NCI-H128 (cell line): ENCODE results near the gene DLG4.

ENCODE experiments used
- DNase-seq: peaks from one replicate; lab custom pipeline; 2025; ENCODE audit not compliant: unreplicated experiment; lab: John Stamatoyannopoulos, UW

Gene DLG4

DNA sequence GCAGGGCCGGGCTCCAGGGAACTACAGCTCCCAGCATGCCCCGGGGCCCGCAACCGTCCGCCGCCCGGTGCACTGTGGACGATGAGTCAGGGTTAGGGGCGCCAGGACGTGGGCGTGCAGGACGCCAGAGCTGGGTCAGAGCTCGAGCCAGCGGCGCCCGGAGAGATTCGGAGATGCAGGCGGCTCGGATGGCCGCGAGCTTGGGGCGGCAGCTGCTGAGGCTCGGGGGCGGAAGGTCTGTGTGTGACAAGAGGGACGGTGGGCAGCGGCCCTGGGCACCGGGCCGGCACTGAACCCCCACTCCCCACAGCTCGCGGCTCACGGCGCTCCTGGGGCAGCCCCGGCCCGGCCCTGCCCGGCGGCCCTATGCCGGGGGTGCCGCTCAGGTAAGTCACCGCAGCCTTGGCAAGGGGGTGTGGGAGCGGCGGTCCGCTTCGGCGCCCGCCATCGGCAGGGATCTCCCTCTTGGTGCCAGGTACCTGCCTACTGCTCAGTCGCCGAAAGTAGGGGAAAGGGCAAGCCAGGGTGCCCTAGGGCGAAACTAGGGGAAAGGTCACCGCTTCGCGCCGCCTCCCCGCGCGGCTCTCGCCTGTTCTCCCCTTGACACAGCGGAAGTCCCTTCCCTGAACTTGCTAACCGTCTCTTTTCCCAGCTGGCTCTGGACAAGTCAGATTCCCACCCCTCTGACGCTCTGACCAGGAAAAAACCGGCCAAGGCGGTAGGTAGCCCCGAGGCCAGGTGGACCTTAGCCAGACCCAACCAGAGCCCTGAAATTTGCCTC is at the start of gene DLG4, which contains the start of gene ACADVL:
DLG4 (minus strand) TSS at position 25 of the 781 bp plus-strand sequence.
ACADVL (plus strand) TSS at position 127 of the 781 bp plus-strand sequence; CDS start at position 174, 47 bp downstream.
- DNase-seq = peak; percentile 17

DNA sequence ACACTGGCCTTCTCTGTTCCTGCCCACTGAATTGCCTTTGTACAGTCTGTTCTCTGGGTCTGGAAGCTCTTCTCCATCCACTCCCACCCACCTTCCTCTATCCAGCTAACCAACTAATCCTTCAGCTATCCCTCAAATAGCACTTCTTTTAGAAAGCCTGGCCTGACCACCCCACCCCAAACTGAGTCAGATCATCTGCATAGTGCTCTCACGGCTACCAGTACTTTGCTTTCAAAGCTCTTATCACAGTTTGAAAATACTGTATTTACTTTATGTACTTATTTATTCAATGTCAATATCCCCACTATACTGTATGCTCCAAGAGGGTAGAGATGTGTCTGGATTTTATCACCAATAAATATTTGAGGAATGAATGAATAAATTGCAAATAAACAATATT is 47.1 kb upstream of the DLG4 start:
- no peak for DNase-seq

GRCh38 chr17:7263801-7264078 is 44.1 kb upstream of the DLG4 start:
- DNase-seq = no peak

- no peak for DNase-seq
Measured at GRCh38 chr17:7262935-7263800, 43.5 kb upstream of the DLG4 start.

DNA sequence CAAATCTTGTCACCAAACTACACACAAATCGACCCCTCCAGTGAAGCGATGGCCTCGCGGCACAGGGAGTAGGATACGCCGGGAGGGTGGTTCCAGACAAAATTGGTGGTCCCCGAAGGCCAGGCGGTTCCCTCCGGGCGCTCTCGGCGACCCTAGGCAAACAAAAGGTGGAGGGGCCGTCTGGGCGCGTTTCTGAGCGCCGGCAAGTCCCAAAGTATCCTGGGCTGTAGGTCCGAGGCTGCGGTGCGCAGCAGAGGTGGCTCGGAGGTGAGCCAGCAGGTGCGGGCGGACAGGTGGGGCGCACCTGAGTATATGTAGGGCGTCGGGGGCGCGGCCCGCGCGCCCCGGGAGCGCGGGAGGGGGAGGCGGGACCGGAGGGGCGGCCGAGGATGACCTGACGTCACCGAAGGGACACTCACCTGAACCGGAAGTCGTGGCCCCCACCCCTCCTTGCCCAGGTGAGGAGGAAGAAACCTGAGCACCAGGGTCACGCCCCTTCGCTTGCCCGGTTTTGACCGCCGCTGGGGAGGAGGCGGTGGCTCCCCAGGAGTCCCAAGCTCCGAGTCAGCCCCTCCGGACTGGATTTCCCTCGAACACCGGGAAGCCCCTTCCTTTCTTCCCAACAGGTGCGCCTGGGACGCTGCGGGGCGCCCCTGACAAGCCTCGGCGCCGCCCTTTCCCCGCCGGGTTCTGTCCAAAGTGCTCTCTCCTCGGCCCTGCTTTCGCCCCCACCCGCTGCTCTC is 42.7 kb upstream of the DLG4 start, which contains the start of gene CLDN7:
CLDN7 (minus strand) TSS at position 287 of the 743 bp plus-strand sequence. CDS start 435 bp downstream, outside the sequence.
- DNase-seq = peak; percentile 56

- no peak for DNase-seq
Measured at GRCh38 chr17:7261379-7262191, 41.9 kb upstream of the DLG4 start.

- DNase-seq = no peak
Measured at GRCh38 chr17:7260651-7261378, 41.2 kb upstream of the DLG4 start.

GRCh38 chr17:7260151-7260550 is 40.5 kb upstream of the DLG4 start:
- no peak for DNase-seq

GRCh38 chr17:7259555-7259889 is 39.9 kb upstream of the DLG4 start:
- no peak for DNase-seq

DNA sequence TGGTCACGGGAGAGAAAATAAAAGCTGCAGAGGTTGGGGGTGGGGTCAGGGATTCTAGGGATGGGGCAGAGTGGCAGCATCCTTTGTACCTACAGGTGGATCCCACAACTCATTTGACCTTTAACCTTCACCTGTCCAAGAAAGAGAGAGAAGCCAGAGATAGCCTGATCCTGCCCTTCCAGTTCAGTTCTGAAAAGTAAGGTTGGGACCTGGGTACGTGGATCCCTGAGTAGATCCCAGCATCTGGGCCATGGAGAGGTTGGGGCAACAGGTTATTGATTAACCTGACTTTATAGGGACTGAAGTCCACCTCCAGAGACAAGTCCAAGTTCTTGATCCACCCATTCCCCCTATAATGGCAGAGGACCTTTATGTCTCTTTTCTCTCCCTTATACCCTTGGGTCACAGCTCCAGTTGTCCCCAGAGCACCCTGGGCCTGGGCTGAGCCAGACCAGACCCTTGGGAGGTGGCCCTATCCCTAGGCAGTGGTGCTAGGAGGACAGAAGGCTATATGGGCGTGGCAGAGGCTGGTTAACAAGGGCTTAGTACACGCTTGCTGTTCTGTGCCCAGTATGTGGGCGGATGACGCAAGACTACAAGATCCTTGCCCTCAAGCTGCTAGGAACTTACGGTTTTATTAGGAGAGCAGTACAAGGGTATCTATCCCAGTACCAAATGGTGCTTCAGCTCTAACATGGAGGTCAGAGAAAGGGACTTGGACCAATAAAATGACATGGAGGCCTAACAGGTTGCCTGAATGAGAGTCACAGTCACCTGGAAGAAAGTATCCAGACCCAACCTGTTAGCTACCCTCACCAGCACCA is 39.3 kb upstream of the DLG4 start:
- no peak for DNase-seq

DNA sequence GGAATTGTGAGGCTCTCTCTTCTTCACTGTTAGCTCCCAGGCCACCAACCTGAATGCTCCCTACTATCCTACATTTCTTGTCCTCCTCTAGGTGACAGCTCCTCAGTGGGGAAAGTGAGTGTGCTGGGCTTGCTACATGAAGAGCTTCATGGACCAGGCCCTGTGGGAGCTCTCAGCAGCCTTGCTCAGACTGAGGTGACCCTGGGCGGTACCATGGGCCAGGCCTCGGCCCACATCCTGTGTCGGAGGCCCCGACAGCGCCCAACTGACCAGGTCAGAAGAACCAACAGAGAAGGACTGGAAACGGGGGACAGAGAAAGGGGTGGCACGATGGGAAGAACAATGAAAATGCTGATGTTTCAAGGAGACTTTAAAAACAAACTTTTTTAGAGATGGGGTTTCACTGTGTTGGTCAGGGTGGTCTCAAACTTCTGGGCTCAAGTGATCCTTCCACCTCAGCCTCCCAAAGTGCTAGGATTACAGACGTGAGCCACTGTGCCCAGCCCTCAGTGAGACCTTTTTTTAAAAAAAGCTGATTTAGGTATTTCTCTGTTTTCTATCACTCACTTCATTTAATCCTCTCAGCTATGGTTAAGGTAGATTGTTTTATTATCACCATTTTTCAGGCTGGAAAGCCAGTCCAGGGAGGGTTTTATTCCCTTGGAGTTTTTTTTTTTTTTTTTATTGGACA is 37.3 kb upstream of the DLG4 start:
- no peak for DNase-seq

DNA sequence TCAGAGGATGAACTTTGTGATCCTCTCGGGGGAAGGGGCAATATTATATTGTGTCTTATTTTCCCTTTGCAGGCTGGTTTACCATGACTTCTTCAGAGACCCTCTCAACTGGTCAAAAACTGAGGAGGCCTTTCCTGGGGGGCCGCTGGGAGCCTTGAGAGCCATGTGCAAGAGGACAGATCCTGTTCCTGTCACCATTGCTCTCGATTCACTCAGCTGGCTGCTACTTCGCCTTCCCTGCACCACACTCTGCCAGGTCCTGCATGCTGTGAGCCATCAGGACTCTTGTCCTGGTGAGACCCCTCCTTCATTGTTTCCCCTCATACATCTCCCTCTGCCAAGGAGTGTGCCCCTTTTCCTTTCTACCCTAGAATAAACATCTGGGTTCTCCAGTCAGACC is 34.9 kb upstream of the DLG4 start:
- no peak for DNase-seq

- no peak for DNase-seq
Measured at GRCh38 chr17:7253082-7253481, 33.4 kb upstream of the DLG4 start.

- DNase-seq = peak; percentile 87
Measured at GRCh38 chr17:7252176-7253043, 32.8 kb upstream of the DLG4 start, which contains the start of gene ELP5. TSS of gene ELP5 (plus strand) at chr17:7252215. CDS start at chr17:7252551, 336 bp downstream.

DNA sequence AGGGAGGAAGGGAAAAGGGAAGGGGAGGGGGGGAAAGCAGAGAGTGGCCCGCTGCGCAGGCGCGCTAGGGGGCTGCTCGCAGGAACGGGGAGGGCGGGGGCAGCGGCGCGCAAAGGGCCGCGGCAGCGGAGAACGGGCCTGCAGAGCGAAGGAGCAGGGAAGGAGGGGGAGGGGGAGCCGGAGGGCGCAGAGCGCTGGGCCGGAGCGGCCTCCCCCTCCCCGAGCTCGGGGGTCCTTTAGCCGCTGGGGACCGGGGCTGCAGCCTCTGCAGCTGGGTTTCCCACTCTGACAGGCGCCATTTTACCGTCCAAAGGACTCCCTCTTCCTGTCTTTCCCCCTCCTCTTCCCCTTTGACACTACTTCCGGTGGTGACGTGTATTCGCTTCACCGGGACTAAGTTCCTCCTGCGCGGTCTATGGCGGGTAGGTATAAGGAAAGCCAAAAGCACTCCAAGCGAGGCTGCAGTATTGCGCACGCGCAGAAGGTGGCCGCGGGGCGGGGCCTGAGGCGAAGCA is 32.1 kb upstream of the DLG4 start, which contains the start of gene CTDNEP1:
CTDNEP1 (minus strand) TSS at position 74 of the 515 bp plus-strand sequence. CDS start 438 bp downstream, outside the sequence.
- DNase-seq = peak; percentile 92

- no peak for DNase-seq
Measured at GRCh38 chr17:7250695-7251627, 31.3 kb upstream of the DLG4 start.
